ENCODE data around the gene MCEE.
"Not testable (repeated sequence)": the region's sequence is repeated elsewhere in the genome, so short reads cannot be mapped to it uniquely, and the experiment has no call there.

Gene MCEE

GRCh38 chr2:71129114-71129901, 721 bp downstream of the MCEE start:
- peak overlapping the region; percentile 91 for H3K4me3 ChIP-seq (ENCODE audit: low read depth, low read length)

- no peak overlapping the region for H3K4me3 ChIP-seq (ENCODE audit: low read depth, low read length)
Observed at GRCh38 chr2:71126957-71127356, 3.1 kb downstream of the MCEE start.

GRCh38 chr2:71125506-71126294, 4.3 kb downstream of the MCEE start:
- no peak overlapping the region for H3K4me3 ChIP-seq (ENCODE audit: low read depth, low read length)

- H3K4me3 ChIP-seq (ENCODE audit: low read depth, low read length): no peak overlapping the region
Observed at GRCh38 chr2:71122387-71123298, 7.4 kb downstream of the MCEE start.

GRCh38 chr2:71121479-71121878, 8.6 kb downstream of the MCEE start:
- no peak overlapping the region for H3K4me3 ChIP-seq (ENCODE audit: low read depth, low read length)

GRCh38 chr2:71120195-71120594, 9.8 kb downstream of the MCEE start:
- H3K4me3 ChIP-seq (ENCODE audit: low read depth, low read length): no peak overlapping the region

GRCh38 chr2:71117063-71117462, 13.0 kb downstream of the MCEE start:
- H3K4me3 ChIP-seq (ENCODE audit: low read depth, low read length): no peak overlapping the region

- H3K4me3 ChIP-seq (ENCODE audit: low read depth, low read length): no peak overlapping the region
Observed at GRCh38 chr2:71113843-71114242, 16.2 kb downstream of the MCEE start.

GRCh38 chr2:71108091-71108490, 21.9 kb downstream of the MCEE start:
- H3K4me3 ChIP-seq (ENCODE audit: low read depth, low read length): no peak overlapping the region

GRCh38 chr2:71106463-71106862, 23.6 kb downstream of the MCEE start:
- not testable (repeated sequence) for H3K4me3 ChIP-seq (ENCODE audit: low read depth, low read length)

GRCh38 chr2:71103809-71104208, 26.2 kb downstream of the MCEE start:
- no peak overlapping the region for H3K4me3 ChIP-seq (ENCODE audit: low read depth, low read length)

- no peak overlapping the region for H3K4me3 ChIP-seq (ENCODE audit: low read depth, low read length)
Observed at GRCh38 chr2:71102981-71103681, 26.9 kb downstream of the MCEE start.

GRCh38 chr2:71101656-71102055, 28.4 kb downstream of the MCEE start:
- H3K4me3 ChIP-seq (ENCODE audit: low read depth, low read length): no peak overlapping the region

GRCh38 chr2:71100195-71100964, 29.6 kb downstream of the MCEE start:
- no peak overlapping the region for H3K4me3 ChIP-seq (ENCODE audit: low read depth, low read length)

- H3K4me3 ChIP-seq (ENCODE audit: low read depth, low read length): not testable (repeated sequence)
Observed at GRCh38 chr2:71092491-71093260, 37.4 kb downstream of the MCEE start.

GRCh38 chr2:71091808-71092207, 38.2 kb downstream of the MCEE start:
- H3K4me3 ChIP-seq (ENCODE audit: low read depth, low read length): not testable (repeated sequence)

- not testable (repeated sequence) for H3K4me3 ChIP-seq (ENCODE audit: low read depth, low read length)
Observed at GRCh38 chr2:71089475-71089874, 40.6 kb downstream of the MCEE start.

- not testable (repeated sequence) for H3K4me3 ChIP-seq (ENCODE audit: low read depth, low read length)
Observed at GRCh38 chr2:71085325-71086003, 44.6 kb downstream of the MCEE start.

Measured in iPS-11a (cell line).